Activated CD8-positive, alpha-beta T cell treated with anti-CD3 and anti-CD28 coated beads for 36 hours (primary cell): Measurements from ENCODE around the gene CDH13. TPM values are rescaled to one million over a fixed set of nuclear protein-coding genes. Genes with fewer than 3 reads are reported as not detected.

ENCODE experiments used
- ATAC-seq: fragments of 200-7000 bp; cut with Tn5 transposase; one replicate; pipeline ENCODE4 v1.10.0; 2021; ENCODE audit warnings: mild to moderate bottlenecking, moderate library complexity
- CTCF ChIA-PET: fragments of 350-600 bp; sonication (Branson Sonifier 250); formaldehyde crosslinking; loops from one replicate; lab custom pipeline; 2021; ENCODE audit warnings: antibody characterized with exemption; lab: Charles Lee
- POLR2A ChIA-PET: fragments of 350-600 bp; sonication (Branson Sonifier 250); formaldehyde crosslinking; loops from one replicate; lab custom pipeline; 2021; ENCODE audit warnings: antibody characterized with exemption; lab: Charles Lee
- DNase-seq: peaks from one replicate; pipeline ENCODE4 v3.0.0-alpha.2; 2020
- H3K27ac Mint-ChIP-seq: one replicate; pipeline ENCODE4 v1.8.0; 2021; ENCODE audit warnings: mild to moderate bottlenecking, mixed read lengths
- H3K27me3 Mint-ChIP-seq: one replicate; pipeline ENCODE4 v1.8.0; 2021; ENCODE audit warnings: mixed read lengths
- H3K36me3 Mint-ChIP-seq: one replicate; pipeline ENCODE4 v1.8.0; 2021; ENCODE audit warnings: low read depth, mixed read lengths
- H3K4me1 Mint-ChIP-seq: one replicate; pipeline ENCODE4 v1.8.0; 2021; ENCODE audit warnings: low read depth, mixed read lengths
- H3K4me3 Mint-ChIP-seq: one replicate; pipeline ENCODE4 v1.8.0; 2021; ENCODE audit warnings: mild to moderate bottlenecking, moderate library complexity, mixed read lengths
- H3K9me3 Mint-ChIP-seq: one replicate; pipeline ENCODE4 v1.8.0; 2021; ENCODE audit warnings: mixed read lengths
- intact Hi-C: fragments of 100-400 bp; cut with micrococcal nuclease; formaldehyde crosslinking; loops from one replicate; pipeline ENCODE4 v1.10.0; 2022
- total RNA-seq, 2 experiments: library from RNA; stranded (reverse); gene quantifications; one replicate each; pipeline ENCODE4 v1.2.3, GENCODE V29; 2021
- TF ChIP-seq, protein P1 (sequence below): fragments of 200-600 bp; IDR thresholded peaks from one replicate; pipeline ENCODE4 v1.8.0; 2022; ENCODE audit warnings: antibody characterized with exemption, mild to moderate bottlenecking

The CDH13 gene
- total RNA-seq, 2 experiments from 2014 or later, result not detected

DNA sequence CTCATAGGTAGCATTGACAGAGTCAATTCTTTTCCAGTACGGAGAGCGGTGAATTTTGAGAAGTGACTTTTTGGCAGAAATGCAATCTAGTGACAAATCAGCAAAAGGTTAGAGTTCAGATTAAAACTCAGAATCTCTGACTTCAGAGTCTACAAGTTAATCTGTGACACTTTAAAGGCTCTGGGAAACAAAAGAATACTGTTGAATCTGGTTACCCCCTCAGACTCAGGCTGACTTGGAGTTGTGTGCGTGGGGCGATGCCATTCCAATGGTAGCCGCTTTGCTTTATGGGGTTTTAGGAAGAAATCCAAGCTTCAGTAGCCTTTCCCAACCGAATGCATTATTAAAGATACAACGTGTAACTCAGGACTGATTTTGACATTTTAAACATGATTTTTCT is 118.2 kb downstream of the CDH13 start:
- intact Hi-C loops, result no loop called here
- no peaks in the 10 kb centered on the region for H3K9me3 Mint-ChIP-seq
- H3K4me1 Mint-ChIP-seq, result no peaks in the 10 kb centered on the region
- ChIA-PET POLR2A (no interaction called here), CTCF (interaction anchor here (1.1 kb wide), 1 partner anchor 14 kb away, joined by 3 read pairs; no protein-coding TSS in a partner anchor)
- TF ChIP-seq, protein P1, sequence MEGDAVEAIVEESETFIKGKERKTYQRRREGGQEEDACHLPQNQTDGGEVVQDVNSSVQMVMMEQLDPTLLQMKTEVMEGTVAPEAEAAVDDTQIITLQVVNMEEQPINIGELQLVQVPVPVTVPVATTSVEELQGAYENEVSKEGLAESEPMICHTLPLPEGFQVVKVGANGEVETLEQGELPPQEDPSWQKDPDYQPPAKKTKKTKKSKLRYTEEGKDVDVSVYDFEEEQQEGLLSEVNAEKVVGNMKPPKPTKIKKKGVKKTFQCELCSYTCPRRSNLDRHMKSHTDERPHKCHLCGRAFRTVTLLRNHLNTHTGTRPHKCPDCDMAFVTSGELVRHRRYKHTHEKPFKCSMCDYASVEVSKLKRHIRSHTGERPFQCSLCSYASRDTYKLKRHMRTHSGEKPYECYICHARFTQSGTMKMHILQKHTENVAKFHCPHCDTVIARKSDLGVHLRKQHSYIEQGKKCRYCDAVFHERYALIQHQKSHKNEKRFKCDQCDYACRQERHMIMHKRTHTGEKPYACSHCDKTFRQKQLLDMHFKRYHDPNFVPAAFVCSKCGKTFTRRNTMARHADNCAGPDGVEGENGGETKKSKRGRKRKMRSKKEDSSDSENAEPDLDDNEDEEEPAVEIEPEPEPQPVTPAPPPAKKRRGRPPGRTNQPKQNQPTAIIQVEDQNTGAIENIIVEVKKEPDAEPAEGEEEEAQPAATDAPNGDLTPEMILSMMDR, result no peak
- H3K27me3 Mint-ChIP-seq, result peaks cover 18% of the 10 kb centered on the region
- no peaks in the 10 kb centered on the region for H3K36me3 Mint-ChIP-seq
- H3K27ac Mint-ChIP-seq, result no peak overlapping the region
- DNase-seq (no peak), ATAC-seq (no peak)
- H3K4me3 Mint-ChIP-seq, result no peak overlapping the region

- intact Hi-C loops, result no loop called here
- H3K27ac Mint-ChIP-seq, result no peak overlapping the region
- TF ChIP-seq, protein P1, result no peak
- no peaks in the 10 kb centered on the region for H3K36me3 Mint-ChIP-seq
- ATAC-seq (no peak), DNase-seq (no peak)
- peaks cover 14% of the 10 kb centered on the region for H3K27me3 Mint-ChIP-seq
- H3K4me3 Mint-ChIP-seq, result no peak overlapping the region
- no peaks in the 10 kb centered on the region for H3K9me3 Mint-ChIP-seq
- H3K4me1 Mint-ChIP-seq, result no peaks in the 10 kb centered on the region
- POLR2A ChIA-PET, result no interaction called here
- CTCF ChIA-PET, result no interaction called here
Observed at GRCh38 chr16:82748026-82748425, 121.3 kb downstream of the CDH13 start.

DNA sequence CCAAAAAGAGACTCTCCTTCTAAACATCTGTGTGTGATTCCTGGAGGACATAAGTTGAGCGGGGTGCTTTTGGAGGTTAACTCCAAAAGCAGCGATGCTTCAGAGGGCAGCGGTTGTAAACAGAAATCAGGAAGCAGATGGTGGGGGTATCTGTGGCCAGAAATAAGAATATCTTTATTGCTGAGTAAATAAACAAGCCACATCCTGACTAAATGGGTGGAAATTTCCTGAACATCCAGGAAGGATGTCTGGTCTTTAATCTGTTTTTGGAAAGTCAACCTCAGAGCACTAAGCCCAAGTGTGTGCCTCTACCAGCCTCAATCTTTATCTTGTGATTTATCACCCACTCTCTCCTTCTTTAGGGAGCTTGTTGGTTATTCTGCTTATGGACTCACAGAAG is 123.3 kb downstream of the CDH13 start:
- Mint-ChIP-seq H3K27me3 (peaks cover 14% of the 10 kb centered on the region), H3K27ac (no peak overlapping the region), H3K36me3 (no peaks in the 10 kb centered on the region), H3K4me3 (no peak overlapping the region), H3K4me1 (no peaks in the 10 kb centered on the region), H3K9me3 (no peaks in the 10 kb centered on the region)
- CTCF ChIA-PET, result no interaction called here
- POLR2A ChIA-PET, result no interaction called here
- TF ChIP-seq, protein P1, result no peak
- ATAC-seq (no peak), DNase-seq (no peak)
- intact Hi-C loops, result no loop called here

- ChIA-PET POLR2A (no interaction called here), CTCF (no interaction called here)
- TF ChIP-seq, protein P1, result no peak
- ATAC-seq (no peak), DNase-seq (no peak)
- Mint-ChIP-seq H3K27ac (no peak overlapping the region), H3K9me3 (no peaks in the 10 kb centered on the region), H3K36me3 (no peaks in the 10 kb centered on the region), H3K27me3 (peaks cover 14% of the 10 kb centered on the region), H3K4me1 (no peaks in the 10 kb centered on the region), H3K4me3 (no peak overlapping the region)
- intact Hi-C loops, result no loop called here
Observed at GRCh38 chr16:82751020-82751419, 124.3 kb downstream of the CDH13 start.

DNA sequence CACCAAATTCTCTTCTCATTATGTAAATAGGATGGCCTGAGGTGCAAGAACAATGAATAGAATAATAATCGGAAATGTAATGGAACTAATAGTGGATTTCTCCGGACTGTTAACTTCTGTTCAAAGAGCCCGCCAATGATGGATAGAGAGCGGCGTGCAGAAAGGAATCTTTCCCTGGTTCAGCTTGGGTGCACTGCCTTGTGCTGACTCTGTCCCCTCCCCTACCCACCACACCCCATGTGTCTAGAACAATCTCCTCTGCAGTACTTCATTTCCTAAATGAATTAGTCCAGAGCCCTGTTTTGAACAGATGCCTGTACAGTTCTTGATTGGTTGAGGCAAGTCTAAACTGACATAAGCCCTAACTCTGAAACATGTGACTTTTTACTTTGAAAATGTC is 125.4 kb downstream of the CDH13 start:
- Mint-ChIP-seq H3K36me3 (no peaks in the 10 kb centered on the region), H3K4me1 (no peaks in the 10 kb centered on the region), H3K27ac (no peak overlapping the region), H3K27me3 (peaks cover 14% of the 10 kb centered on the region), H3K9me3 (no peaks in the 10 kb centered on the region), H3K4me3 (no peak overlapping the region)
- ChIA-PET POLR2A (no interaction called here), CTCF (interaction anchor here (1.4 kb wide), 1 partner anchor 111 kb away, joined by 6 read pairs; no protein-coding TSS in a partner anchor)
- TF ChIP-seq, protein P1, result no peak
- no peak for DNase-seq
- no peak for ATAC-seq
- intact Hi-C loops, result no loop called here
